NCI-H2171 treated with DMSO at 0.1 percent for 48 hours (cell line): ENCODE results near the gene ACACB.
A peak's percentile ranks its signal among the peaks of the same experiment; 100 is the strongest.
"Not testable (repeated sequence)": the region's sequence is repeated elsewhere in the genome, so short reads cannot be mapped to it uniquely, and the experiment has no call there.

Experiments used
- DNase-seq: peaks from one replicate; lab custom pipeline; 2025; lab: John Stamatoyannopoulos, UW

Gene ACACB

GRCh38 chr12:109140560-109140959, 24.2 kb downstream of the ACACB start:
- no peak for DNase-seq

GRCh38 chr12:109144224-109144623, 27.8 kb downstream of the ACACB start:
- no peak for DNase-seq

DNA sequence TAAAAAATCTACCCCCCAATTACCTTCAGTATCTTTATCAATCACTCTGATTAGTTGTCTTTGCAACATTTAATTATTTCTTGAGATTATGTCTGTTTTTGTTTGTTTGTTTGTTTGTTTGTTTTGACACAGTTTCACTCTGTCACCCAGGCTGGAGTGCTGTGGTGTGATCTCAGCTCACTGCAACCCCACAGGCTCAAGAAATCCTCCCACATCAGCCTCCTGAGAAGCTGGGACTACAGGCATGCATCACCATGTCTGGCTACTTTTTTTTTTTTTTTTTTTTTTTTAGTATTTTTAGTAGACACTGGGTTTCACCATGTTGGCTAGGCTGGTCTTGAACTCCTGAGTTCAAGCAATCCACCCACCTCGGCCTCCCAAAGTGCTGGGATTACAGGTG, 30.7 kb downstream of the ACACB start:
- not testable (repeated sequence) for DNase-seq

DNA sequence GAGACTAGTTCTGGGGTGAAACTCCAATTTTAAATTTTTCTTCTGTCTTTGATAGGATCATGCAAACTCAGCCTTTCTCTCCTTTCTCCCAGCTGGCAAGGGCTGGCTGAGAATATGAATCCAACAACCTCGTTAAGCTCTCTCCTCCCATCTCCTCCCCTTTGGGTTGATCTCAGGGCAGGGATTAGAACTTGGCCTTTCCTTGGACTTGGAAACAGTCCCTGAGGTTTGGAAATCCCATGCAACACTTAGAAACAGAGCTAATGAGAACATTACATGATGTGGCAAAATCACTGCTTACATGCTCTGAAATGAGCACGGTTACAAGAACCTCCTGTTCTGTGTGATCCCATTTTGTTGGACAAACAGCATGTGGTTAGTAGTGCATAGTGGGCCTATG, 31.6 kb downstream of the ACACB start:
- DNase-seq, result no peak

DNA sequence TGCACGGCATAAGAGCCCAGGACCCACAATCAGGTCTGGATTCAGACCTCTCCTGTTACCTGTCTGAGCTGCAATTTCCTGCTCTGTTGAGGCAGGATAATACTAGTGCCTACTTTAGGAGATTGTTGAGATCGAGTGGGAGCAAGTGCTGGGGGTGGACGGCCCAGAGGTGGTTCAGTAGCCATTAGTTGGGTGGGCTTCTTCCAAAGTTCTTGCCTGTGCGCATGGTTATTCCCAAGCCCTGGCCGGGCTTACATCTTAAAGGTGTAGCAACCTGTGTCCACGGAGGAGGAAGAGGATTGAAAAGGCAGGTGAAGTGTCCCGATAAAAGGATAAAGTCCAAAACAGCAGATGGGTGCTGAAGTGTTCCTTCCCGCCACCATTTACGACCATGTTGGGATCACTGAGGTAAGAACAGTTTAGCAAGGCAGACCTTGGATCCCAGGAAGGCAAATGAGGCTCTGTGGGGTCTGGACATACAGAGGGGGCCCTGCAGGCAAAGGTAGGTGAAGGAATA, 33.8 kb downstream of the ACACB start:
- no peak for DNase-seq

DNA sequence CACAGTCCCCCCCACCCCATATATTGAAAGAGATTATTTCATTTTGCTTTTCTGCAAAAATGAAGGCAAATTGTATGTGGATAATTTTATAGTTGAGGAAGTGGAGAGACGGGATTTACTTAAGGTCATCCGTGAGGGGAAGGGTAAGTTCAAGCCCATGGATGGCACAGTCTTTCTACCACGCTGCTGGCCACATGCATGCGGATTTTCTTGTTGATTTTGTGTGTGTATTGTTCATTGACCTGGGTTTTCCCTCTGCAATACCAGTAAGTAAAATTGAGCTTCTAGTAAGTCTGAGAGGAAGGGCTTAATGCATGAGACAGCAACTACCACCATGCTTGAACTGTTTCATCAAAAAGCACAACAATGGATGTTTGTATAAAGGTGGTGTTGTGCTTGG, 35.1 kb downstream of the ACACB start:
- no peak for DNase-seq

- DNase-seq, result no peak
These were observed 37.5 kb downstream of the ACACB start for GRCh38 chr12:109153821-109154441.

GRCh38 chr12:109154451-109155438, 38.4 kb downstream of the ACACB start:
- DNase-seq, result peak; percentile 87

DNA sequence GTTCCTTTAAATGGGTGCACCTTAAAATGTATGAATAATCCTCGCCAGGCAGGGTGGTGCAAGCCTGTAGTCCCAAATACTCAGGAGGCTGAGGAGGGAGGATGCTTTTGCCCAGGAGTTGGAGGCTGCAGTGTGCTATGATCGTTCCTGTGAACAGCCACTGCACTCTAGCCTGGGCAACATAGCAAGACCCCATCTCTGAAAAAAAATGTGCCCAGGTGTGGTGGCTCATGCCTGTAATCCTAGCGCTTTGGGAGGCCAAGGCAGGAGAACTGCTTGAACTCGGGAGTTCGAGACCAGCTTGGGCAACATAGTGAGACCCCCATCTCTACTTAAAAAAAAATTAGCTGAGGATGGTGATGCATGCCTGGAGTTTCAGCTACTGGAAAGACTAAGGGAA, 39.6 kb downstream of the ACACB start:
- DNase-seq, result no peak

- no peak for DNase-seq
These were observed 40.2 kb downstream of the ACACB start for GRCh38 chr12:109156586-109156985.

DNA sequence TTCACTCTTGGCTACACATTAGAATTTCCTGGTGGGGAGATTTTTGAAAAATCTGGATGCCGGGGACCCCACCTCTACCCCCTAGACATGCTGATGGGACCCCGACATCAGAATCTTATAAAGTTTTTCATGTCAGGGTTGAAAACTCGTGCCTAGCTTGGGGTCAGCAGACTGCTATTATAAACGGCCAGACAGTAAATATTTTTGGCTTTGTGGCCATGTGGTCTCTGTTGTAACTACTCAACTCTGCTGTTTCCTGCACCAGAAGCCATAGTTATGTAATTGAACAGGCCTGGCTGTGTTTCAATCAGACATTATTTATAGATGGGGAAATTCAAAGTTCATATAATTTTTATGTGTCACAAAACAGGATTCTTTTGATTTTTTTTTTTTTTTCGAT, 41.6 kb downstream of the ACACB start:
- no peak for DNase-seq

- no peak for DNase-seq
These were observed 44.0 kb downstream of the ACACB start for GRCh38 chr12:109160433-109160832.

DNA sequence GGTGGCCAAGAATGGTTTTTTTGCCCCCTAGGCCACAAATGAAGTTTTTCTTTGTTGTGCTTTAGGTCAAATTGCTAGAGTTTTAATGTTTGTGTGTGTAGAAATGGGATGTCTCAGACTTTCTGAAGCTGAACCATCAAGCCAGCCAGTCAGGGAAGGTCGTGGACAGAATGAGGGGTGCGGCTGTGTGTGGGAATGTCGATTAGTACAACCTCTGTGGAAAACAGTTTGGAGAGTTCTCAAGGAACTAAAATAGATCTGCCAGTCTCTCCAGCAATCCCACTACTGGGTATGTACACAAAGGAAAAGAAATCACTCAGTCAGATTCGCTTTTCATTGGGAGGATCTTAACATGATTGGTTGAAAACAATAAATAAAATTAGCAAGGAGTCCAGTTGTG, 44.5 kb downstream of the ACACB start:
- no peak for DNase-seq

DNA sequence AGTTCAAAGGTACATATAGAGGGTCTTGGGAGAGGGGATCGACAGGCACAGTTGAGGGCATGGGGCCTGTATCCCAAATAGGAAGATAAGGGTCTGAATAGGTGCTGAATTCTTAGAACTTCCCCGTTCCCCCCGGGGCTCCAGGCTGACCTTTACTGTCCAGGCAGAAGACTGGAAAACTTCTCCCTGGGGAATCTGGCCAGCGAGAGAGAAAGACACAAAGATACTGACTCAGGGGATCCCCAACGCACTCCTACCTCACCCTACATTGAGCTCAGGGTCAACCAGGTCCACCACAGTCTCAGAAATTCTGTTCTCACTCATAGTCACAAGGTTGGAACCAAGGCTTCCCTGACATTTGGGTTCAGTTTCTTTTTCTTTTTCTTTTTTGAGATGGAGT, 46.2 kb downstream of the ACACB start:
- DNase-seq, result no peak

GRCh38 chr12:109163167-109163566, 46.8 kb downstream of the ACACB start:
- no peak for DNase-seq

- no peak for DNase-seq
These were observed 49.2 kb downstream of the ACACB start for GRCh38 chr12:109165599-109165998.

DNA sequence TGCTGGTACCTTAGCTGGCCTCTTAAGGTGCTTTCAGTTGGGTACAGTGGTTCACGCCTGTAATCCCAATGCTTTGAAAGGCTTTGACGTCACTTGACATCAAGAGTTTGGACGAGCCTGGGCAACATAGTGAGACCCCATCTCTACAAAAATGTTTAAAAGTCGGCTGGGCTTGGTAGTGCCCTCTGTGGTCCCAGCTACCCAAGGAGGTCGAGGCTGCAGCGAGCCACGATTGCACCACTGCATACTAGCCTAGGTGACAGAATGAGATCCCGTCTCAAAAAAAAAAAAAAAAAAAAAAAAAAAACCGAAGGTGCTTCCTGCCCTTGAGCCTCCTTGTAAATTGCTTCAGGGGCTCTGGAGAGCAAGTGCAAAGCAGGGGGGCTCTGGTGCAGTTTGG, 50.0 kb downstream of the ACACB start:
- DNase-seq, result no peak

DNA sequence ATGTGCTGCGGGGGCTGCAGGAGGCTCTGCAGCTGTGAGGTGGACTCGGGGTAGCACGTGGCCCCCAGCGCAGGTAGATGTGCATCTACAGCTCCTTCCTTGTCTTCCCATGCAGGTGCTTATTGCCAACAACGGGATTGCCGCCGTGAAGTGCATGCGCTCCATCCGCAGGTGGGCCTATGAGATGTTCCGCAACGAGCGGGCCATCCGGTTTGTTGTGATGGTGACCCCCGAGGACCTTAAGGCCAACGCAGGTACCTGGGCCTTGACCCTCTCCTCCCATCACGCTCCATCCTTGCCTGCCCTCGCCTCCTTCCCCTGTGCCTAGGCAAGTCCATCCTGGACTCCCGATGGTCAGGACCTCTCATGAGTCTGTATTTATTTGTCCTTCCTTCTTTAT, 51.4 kb downstream of the ACACB start:
- DNase-seq, result no peak

GRCh38 chr12:109169262-109169661, 52.9 kb downstream of the ACACB start:
- DNase-seq, result no peak

GRCh38 chr12:109169686-109170085, 53.3 kb downstream of the ACACB start:
- DNase-seq, result no peak

GRCh38 chr12:109170324-109170723, 53.9 kb downstream of the ACACB start:
- no peak for DNase-seq

- DNase-seq, result not testable (repeated sequence)
These were observed 56.4 kb downstream of the ACACB start for GRCh38 chr12:109172787-109173186.
